Activated naive CD4-positive, alpha-beta T cell treated with anti-CD3 and anti-CD28 coated beads, Interleukin-2, amount 10 ng/mL, durations not matched to agents 7 days and 5 days (primary cell): ENCODE measurements around the gene EXTL1.

ENCODE experiments used
- CTCF ChIA-PET: fragments of 350-600 bp; sonication (Branson Sonifier 250); formaldehyde crosslinking; loops from one replicate; lab custom pipeline; 2021; ENCODE audit warnings: antibody characterized with exemption; lab: Charles Lee
- DNase-seq: peaks from one replicate; pipeline ENCODE4 v3.0.0-alpha.2; 2020
- H3K27ac Mint-ChIP-seq: one replicate; pipeline ENCODE4 v1.8.0; 2021; ENCODE audit warnings: mild to moderate bottlenecking, moderate library complexity, mixed read lengths
- H3K27me3 Mint-ChIP-seq: one replicate; pipeline ENCODE4 v1.8.0; 2021; ENCODE audit warnings: mild to moderate bottlenecking, mixed read lengths
- H3K36me3 Mint-ChIP-seq: one replicate; pipeline ENCODE4 v1.8.0; 2021; ENCODE audit warnings: mixed read lengths
- H3K4me1 Mint-ChIP-seq: one replicate; pipeline ENCODE4 v1.8.0; 2021; ENCODE audit warnings: mixed read lengths
- H3K4me3 Mint-ChIP-seq: one replicate; pipeline ENCODE4 v1.8.0; 2021; ENCODE audit warnings: mild to moderate bottlenecking, moderate library complexity, mixed read lengths
- H3K9me3 Mint-ChIP-seq: one replicate; pipeline ENCODE4 v1.8.0; 2021; ENCODE audit warnings: mixed read lengths

The EXTL1 gene

DNA sequence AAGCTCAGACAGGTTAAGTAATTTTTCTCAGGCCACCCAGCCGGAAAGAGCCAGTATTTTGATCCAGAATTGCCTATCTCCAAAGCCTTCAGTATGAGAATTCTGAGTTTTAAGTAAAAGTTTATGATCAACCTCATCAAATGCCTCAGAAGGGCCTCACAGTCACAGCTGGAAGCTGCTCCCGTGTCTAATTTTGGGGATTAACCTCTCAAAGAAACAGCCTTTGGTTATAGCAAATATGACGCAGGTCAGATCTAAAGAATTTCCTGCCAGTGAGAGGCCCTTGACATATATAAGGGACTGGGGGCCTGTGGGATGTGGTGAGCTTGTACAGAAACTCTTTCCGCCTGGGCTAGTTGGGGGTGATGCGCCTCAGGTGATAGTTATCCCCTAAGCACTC, 2.3 kb downstream of the EXTL1 start:
- H3K27ac Mint-ChIP-seq = no peak overlapping the region
- H3K9me3 Mint-ChIP-seq = no peaks in the 10 kb centered on the region
- CTCF ChIA-PET = interaction anchor here (0.9 to 1.1 kb wide), 2 partner anchors 12 to 522 kb away, joined by 3 to 4 read pairs; no protein-coding TSS in a partner anchor
- H3K36me3 Mint-ChIP-seq = no peaks in the 10 kb centered on the region
- H3K4me3 Mint-ChIP-seq = no peak overlapping the region
- no peak for DNase-seq
- H3K4me1 Mint-ChIP-seq = peaks cover 10% of the 10 kb centered on the region
- peaks cover 47% of the 10 kb centered on the region for H3K27me3 Mint-ChIP-seq

DNA sequence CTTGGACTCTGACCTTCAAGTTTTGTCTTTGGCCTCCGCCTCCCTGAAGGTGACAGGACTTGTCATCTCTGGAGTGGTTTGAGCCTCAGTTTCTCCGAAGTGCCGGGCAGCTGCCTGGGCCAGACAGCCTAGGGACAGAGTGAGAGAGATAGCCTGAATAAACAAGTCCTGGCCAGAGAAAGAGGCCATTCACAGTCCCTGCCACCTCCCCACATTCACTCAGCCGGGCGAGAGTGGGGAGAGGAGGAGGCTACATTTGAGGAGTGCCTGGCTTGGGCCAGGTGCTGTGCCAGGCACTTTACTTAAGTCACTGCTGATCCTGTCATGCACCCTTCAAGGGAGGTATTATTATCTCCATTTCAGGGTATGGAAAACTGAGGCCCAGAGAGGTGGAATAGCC, 3.5 kb downstream of the EXTL1 start:
- no peak overlapping the region for H3K27ac Mint-ChIP-seq
- CTCF ChIA-PET = no interaction called here
- H3K27me3 Mint-ChIP-seq = peaks cover 49% of the 10 kb centered on the region
- no peak for DNase-seq
- peaks cover 2% of the 10 kb centered on the region for H3K4me1 Mint-ChIP-seq
- H3K9me3 Mint-ChIP-seq = no peaks in the 10 kb centered on the region
- no peak overlapping the region for H3K4me3 Mint-ChIP-seq
- H3K36me3 Mint-ChIP-seq = no peaks in the 10 kb centered on the region

DNA sequence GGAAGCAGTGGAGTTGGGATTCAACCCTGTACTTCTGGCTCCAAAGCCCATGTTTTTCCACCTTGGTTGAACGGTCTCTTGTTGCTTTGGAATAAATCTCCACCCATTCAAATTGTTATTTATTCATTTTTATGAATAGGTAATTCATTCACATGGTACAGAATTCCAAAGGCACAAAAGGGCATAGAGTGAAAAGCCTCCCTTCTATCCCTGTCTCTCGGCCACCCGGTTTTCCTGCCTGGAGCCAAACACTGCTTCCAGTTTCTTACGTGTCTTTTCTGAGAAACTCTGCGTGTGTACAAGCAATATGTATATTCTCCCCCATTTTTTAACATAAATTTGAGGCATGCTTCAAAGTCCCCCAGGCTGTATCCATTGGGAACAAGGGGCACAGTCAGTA, 3.9 kb downstream of the EXTL1 start:
- H3K27me3 Mint-ChIP-seq = peaks cover 49% of the 10 kb centered on the region
- DNase-seq = no peak
- H3K4me1 Mint-ChIP-seq = no peaks in the 10 kb centered on the region
- no peaks in the 10 kb centered on the region for H3K36me3 Mint-ChIP-seq
- no peaks in the 10 kb centered on the region for H3K9me3 Mint-ChIP-seq
- no peak overlapping the region for H3K27ac Mint-ChIP-seq
- H3K4me3 Mint-ChIP-seq = no peak overlapping the region
- CTCF ChIA-PET = no interaction called here

DNA sequence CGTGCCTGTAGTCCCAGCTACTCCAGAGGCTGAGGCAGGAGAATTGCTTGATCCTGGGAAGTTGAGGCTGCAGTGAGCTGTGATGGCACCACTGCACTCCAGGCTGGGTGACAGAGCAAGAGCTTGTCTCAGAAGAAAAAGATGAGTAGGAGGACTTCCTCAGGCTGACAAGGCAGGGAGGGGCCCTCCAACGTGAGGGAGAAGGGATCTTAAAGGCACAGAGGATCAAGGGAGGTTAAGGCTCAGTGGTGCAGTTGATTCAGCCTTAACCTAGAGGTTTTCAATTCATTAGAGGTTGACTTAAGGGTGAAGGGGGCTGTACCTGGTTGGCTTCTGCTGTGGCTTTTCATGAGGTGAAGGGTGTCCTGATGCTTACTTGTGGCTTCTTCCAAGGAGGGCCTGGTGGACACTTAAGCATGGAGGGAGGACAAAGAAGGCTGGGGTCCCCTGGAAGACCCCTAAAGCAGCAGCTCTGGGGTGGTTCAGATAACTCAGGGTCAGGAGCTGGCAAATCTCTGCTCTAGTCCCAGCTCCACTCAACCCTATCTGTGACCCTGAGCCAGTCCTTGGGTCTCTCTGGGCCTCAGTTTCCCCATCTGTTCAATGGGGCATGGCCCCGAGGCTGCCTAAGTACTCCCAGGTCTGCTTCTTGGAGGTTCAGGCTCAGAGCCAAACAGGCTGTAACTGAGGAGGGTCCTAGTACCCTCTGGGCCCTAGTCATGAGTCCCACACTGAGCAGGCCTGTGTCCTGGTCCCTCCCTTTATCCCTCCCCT, 6.3 kb downstream of the EXTL1 start:
- no peaks in the 10 kb centered on the region for H3K4me1 Mint-ChIP-seq
- H3K9me3 Mint-ChIP-seq = no peaks in the 10 kb centered on the region
- no peaks in the 10 kb centered on the region for H3K36me3 Mint-ChIP-seq
- no peak for DNase-seq
- CTCF ChIA-PET = interaction anchor here (1.0 to 1.6 kb wide), 3 partner anchors 9 to 117 kb away, joined by 3 to 4 read pairs (median 4); no protein-coding TSS in a partner anchor
- H3K27me3 Mint-ChIP-seq = peaks cover 55% of the 10 kb centered on the region
- no peak overlapping the region for H3K4me3 Mint-ChIP-seq
- H3K27ac Mint-ChIP-seq = no peak overlapping the region

DNA sequence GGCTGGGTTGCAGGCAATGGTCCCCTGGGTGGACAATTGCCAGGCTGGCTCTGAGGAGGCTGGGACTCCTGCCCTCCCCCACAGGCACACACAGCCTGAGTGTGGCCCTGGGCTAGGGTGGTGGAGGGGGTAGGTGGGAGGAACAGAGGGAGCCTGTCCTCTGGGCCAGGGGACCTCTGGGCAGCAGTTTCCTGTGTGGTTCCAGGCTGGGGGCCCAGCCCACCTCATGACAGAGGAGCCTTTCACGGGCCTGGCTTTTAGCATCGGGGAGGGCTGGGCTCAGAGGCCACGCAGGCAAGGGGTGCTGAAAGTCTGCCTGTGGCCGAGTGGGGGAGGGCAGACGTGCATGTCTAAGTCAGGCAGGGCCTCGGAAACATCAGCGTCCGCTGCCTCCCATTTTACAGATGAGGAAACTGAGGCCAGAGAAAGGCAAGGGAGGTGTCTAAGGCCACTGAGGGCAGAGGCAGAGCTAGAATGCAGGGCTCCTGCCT, 7.0 kb downstream of the EXTL1 start:
- H3K27ac Mint-ChIP-seq = no peak overlapping the region
- no peaks in the 10 kb centered on the region for H3K9me3 Mint-ChIP-seq
- peaks cover 61% of the 10 kb centered on the region for H3K27me3 Mint-ChIP-seq
- CTCF ChIA-PET = no interaction called here
- H3K4me3 Mint-ChIP-seq = no peak overlapping the region
- no peak for DNase-seq
- H3K4me1 Mint-ChIP-seq = no peaks in the 10 kb centered on the region
- H3K36me3 Mint-ChIP-seq = no peaks in the 10 kb centered on the region

DNA sequence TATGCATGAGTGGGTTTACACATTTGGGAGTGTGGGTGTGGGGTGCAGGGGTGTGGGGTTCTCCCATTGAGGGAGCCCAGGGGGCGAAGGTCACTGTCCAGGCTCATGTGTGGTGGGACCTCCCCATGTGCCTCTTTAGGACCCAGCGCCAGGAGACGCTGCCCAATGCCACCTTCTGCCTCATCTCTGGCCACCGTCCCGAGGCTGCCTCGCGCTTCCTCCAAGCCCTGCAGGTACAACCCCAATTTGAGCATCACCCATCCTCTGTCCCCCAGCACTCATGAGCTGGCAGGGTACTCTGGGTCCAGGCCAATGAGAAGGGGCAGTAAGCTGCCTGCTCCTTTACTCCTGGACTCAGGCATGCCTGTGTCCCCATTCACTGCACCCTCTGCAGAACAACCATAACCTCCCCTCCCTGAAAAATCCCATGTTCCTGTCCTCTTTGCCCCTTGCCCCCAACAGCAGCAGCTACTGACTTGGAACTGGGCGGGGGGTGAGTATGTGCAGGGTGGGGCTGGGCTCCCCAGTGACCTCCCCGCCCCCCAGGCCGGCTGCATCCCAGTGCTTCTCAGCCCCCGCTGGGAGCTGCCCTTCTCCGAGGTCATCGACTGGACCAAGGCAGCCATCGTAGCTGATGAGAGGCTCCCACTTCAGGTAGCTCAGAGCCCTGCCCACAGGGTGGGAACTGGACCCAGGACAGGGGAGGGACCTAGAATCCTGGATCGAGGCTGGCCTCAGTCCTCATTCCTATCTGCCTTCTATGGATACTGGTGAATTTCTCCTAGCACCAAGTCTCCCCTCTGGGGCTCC, 7.7 kb downstream of the EXTL1 start:
- Mint-ChIP-seq H3K36me3 (no peaks in the 10 kb centered on the region), H3K4me1 (peaks cover under 1% of the 10 kb centered on the region), H3K4me3 (no peak overlapping the region), H3K9me3 (no peaks in the 10 kb centered on the region), H3K27me3 (peaks cover 65% of the 10 kb centered on the region), H3K27ac (no peak overlapping the region)
- CTCF ChIA-PET = interaction anchor here (1.0 to 1.6 kb wide), 4 partner anchors 19 to 207 kb away, joined by 3 to 4 read pairs (median 4); partner anchors contain the start of gene PAFAH2
- DNase-seq = no peak

DNA sequence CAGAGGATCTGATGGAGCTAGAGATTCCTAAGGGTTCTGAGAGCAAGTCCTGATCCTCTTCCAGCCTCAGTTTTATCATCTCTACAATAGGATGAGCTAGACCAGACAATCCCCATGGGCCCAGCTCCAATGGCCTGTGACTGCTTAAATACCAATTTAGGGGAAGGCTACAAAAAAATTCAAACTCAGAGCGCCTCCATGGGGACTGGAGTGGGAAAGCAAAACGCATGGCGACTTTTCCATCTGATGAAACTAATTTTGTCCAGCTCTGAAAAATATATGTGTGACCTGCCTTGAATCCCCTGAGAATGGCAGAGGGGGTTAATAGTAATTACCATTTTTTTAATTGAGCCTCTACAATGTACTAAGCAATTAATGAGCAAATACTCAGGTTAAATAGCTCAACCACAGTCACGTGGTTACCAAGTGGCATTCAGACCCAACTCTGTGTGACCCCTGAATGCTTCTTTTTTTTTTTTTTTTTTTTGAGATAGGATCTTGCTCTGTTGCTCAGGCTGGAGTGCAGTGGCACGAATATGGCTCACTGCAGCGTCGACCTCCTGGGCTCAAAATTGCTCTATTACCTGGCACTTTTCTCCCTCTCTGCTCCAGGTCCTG, 8.4 kb downstream of the EXTL1 start:
- Mint-ChIP-seq H3K4me1 (peaks cover 8% of the 10 kb centered on the region), H3K9me3 (no peaks in the 10 kb centered on the region), H3K4me3 (no peak overlapping the region), H3K27me3 (peaks cover 65% of the 10 kb centered on the region), H3K27ac (no peak overlapping the region), H3K36me3 (no peaks in the 10 kb centered on the region)
- DNase-seq = no peak
- CTCF ChIA-PET = interaction anchor here (1.0 to 1.6 kb wide), 4 partner anchors 19 to 208 kb away, joined by 3 to 4 read pairs (median 4); partner anchors contain the start of gene PAFAH2

DNA sequence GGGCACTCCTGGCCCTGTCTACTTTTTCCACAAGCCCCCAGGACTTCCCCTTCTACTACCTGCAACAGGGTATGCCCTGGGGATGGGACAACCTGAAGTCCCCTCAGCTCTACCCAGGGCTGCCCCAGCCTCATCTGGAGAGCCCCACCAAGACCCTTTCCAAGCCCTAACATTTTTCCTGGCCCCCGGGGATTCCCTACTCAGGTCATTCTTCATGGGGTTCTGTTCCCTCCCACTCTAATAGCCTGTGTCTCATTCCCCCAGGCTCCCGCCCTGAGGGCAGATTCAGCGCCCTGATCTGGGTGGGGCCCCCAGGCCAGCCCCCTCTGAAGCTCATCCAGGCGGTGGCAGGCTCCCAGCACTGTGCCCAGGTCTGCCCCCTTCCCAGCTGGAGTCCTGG, 9.6 kb downstream of the EXTL1 start:
- no peak overlapping the region for H3K4me3 Mint-ChIP-seq
- CTCF ChIA-PET = interaction anchor here (1.6 kb wide), 1 partner anchor 34 kb away, joined by 4 read pairs; the partner anchor contains the start of gene PAFAH2
- H3K27me3 Mint-ChIP-seq = peaks cover 74% of the 10 kb centered on the region

DNA sequence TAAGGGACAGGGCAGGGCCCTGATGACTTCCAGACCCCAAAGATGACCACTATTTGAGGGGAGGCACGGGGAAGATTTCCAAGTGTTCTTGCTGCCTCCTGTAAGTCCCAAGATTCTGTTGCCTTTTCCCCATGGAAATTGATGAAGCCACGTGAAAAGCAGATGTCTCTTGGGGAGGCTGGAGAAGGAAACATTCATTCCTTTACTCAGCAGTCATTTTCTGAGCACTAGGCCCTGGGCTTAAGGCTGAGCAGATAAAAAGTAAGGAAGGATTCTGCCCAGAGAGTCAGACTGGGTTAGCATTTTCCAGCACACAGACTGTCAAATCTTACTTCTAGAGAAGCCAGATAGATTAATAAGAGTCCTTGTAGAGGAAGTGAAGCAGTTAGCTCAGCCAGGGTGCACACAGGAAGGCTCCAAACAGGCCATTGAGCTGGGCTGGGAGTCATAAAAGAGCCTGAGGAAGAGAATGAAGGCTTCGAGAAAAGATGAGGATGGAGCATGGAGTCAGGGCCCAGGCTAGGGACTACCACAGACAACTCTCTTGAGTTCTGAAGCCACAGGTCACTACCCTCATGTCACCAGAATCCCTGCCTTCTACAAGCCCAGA, 10.1 kb downstream of the EXTL1 start:
- CTCF ChIA-PET = interaction anchor here (1.0 kb wide), 1 partner anchor 136 kb away, joined by 3 read pairs; no protein-coding TSS in a partner anchor

More for the DNA sequence above, 9.6 kb downstream of the EXTL1 start:
- no peaks in the 10 kb centered on the region for H3K36me3 Mint-ChIP-seq
- DNase-seq = no peak
- peaks cover 14% of the 10 kb centered on the region for H3K4me1 Mint-ChIP-seq
- no peaks in the 10 kb centered on the region for H3K9me3 Mint-ChIP-seq
- H3K27ac Mint-ChIP-seq = no peak overlapping the region

DNA sequence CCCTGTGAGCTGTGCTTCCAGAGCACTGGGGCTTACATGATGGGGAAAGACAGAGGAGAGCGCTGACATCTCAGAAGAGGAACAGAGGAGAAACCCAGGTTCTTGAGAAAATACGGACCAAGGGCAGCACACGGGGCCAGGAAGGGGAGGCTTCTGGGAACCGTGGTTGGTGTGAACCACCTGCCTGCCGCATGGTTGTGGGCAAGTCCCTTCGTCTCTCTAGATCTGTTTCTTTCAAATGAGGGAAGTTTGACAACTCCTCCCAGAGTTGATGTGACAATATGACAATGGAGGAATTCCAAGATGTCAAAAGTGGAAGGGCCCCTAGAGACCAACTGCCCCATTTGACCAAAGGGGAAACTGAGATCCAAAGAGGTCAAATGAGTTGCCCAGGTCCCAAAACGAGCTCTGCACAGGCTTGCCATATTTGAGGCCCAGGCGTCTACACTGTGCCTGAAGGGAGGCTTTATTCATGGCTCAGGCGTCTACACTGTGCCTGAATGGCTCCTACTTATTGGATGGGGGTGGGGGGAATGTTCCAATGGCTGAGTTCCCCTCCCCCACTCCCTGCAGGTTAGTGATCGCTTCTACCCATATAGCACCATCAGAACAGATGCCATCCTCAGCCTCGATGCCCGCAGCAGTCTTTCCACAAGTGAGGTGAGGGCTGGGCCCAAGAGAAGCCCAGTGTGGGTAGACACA, 11.2 kb downstream of the EXTL1 start:
- Mint-ChIP-seq H3K4me1 (peaks cover 15% of the 10 kb centered on the region), H3K9me3 (no peaks in the 10 kb centered on the region), H3K27me3 (peaks cover 81% of the 10 kb centered on the region), H3K27ac (no peak overlapping the region), H3K36me3 (no peaks in the 10 kb centered on the region), H3K4me3 (no peak overlapping the region)
- CTCF ChIA-PET = interaction anchor here (0.9 to 1.0 kb wide), 2 partner anchors 137 kb away, joined by 3 read pairs; no protein-coding TSS in a partner anchor
- DNase-seq = no peak

More for the DNA sequence above, 10.1 kb downstream of the EXTL1 start:
- H3K27me3 Mint-ChIP-seq = peaks cover 78% of the 10 kb centered on the region
- no peak overlapping the region for H3K27ac Mint-ChIP-seq
- H3K4me3 Mint-ChIP-seq = no peak overlapping the region
- DNase-seq = no peak
- peaks cover 15% of the 10 kb centered on the region for H3K4me1 Mint-ChIP-seq
- no peaks in the 10 kb centered on the region for H3K36me3 Mint-ChIP-seq
- H3K9me3 Mint-ChIP-seq = no peaks in the 10 kb centered on the region

DNA sequence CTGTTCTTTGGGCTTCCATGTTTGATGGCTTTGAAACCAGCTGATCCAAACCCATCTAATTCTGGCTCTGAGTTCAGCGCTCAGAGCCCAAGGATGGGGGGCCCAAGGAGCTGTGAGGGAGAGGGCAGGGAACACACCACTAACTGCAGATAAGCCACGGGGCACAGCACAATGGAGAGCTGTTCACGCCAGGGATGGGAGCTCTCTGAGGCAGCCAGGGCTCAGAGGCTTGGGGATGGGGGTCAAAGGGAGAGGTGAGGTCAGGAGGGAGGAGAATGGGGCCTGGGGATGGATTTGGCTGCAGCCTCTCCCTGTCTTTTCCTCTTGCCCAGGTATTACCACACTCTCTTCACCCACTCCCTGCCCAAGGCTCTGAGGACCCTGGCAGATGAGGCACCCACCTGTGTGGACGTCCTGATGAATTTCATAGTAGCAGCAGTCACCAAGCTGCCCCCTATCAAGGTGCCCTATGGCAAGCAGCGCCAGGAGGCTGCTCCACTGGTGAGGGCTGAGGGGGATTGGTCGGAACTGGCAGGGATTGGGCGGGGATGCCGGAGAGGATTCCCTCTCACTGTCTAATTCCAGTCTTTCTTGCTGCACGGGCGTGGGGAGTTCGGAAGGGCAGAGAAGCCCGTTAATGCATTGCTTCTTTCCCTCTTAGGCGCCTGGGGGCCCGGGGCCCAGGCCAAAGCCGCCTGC, 13.1 kb downstream of the EXTL1 start:
- Mint-ChIP-seq H3K27me3 (peaks cover 86% of the 10 kb centered on the region), H3K36me3 (no peaks in the 10 kb centered on the region), H3K9me3 (no peaks in the 10 kb centered on the region), H3K27ac (no peak overlapping the region), H3K4me1 (peaks cover 15% of the 10 kb centered on the region), H3K4me3 (peak overlapping the region; percentile 92)
- CTCF ChIA-PET = interaction anchor here (1.2 to 3.0 kb wide), 4 partner anchors 10 to 131 kb away, joined by 3 to 17 read pairs (median 6); no protein-coding TSS in a partner anchor
- DNase-seq = no peak

DNA sequence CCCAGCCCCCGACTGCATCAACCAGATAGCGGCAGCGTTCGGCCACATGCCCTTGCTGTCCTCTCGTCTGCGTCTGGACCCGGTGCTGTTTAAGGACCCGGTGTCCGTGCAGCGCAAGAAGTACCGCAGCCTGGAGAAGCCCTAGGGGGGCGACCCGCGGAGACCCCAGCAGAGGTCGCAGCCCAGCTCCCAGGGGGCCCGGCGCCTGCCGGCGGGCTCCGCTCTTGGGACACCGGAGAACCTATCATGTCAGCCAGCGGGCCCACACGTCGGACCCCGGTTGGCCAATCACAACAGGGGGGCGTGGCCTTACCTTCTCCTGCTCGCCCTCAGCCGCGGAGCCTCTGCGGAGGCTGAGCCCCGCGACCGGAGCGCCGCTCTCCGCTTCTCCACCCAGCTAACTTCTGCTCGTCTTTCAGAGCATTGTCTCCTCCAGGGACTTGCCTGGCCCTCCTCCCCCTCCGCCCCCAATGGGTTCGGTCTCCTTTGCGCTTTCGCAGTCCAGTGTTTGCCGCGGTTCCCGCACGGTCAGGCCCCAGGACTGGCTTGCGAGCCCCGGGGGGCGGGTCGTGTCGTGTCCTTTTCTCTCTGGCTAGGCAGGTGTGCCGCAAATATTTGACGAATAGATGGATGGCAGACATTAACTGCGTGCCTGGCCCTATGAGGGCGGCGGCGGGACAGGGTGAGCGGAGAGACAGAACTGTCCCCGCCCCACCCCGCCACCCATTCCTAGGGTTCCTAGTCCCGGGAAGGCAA, 13.8 kb downstream of the EXTL1 start:
- Mint-ChIP-seq H3K27ac (peak overlapping the region; percentile 75), H3K36me3 (no peaks in the 10 kb centered on the region), H3K4me3 (peak overlapping the region; percentile 92), H3K4me1 (peaks cover 15% of the 10 kb centered on the region), H3K27me3 (peaks cover 85% of the 10 kb centered on the region), H3K9me3 (no peaks in the 10 kb centered on the region)
- peak; percentile 97 for DNase-seq
- CTCF ChIA-PET = interaction anchor here (1.0 to 3.0 kb wide), 9 partner anchors 10 to 140 kb away, joined by 3 to 17 read pairs (median 4); no protein-coding TSS in a partner anchor
